KMS-11 (cell line): Measurements from ENCODE around the gene OXCT2.

Experiments used
- H2AFZ ChIP-seq: fragments of 200-600 bp; sonication (generic); 2 replicates; pipeline ENCODE4 v1.6.1; 2016; ENCODE audit warnings: antibody characterized with exemption, mixed run types, low read depth
- H3K27ac ChIP-seq: fragments of 200-600 bp; sonication (generic); 2 replicates; pipeline ENCODE4 v1.6.1; 2016; ENCODE audit warnings: mild to moderate bottlenecking, mixed run types
- H3K27me3 ChIP-seq: fragments of 200-600 bp; sonication (generic); 2 replicates; pipeline ENCODE4 v1.6.1; 2017; ENCODE audit warnings: mild to moderate bottlenecking, low read depth, mixed run types, moderate library complexity; ENCODE audit not compliant: insufficient read depth
- H3K36me3 ChIP-seq: fragments of 200-600 bp; sonication (generic); 2 replicates; pipeline ENCODE4 v1.6.1; 2017; ENCODE audit warnings: mild to moderate bottlenecking, mixed run types; ENCODE audit not compliant: insufficient read depth
- H3K4me1 ChIP-seq: fragments of 200-600 bp; sonication (generic); 2 replicates; pipeline ENCODE4 v1.6.1; 2016; ENCODE audit warnings: mild to moderate bottlenecking, low read depth, mixed run types; ENCODE audit not compliant: poor library complexity, severe bottlenecking
- H3K4me2 ChIP-seq: fragments of 200-600 bp; sonication (generic); 2 replicates; pipeline ENCODE4 v1.7.0; 2016; ENCODE audit warnings: mild to moderate bottlenecking, mixed run types
- H3K4me3 ChIP-seq: fragments of 200-600 bp; sonication (generic); IDR thresholded peaks from 2 replicates; pipeline ENCODE4 v1.6.1; 2017; ENCODE audit warnings: low read depth, low read length, mixed read lengths; ENCODE audit not compliant: insufficient read depth
- H3K79me2 ChIP-seq: fragments of 200-600 bp; sonication (generic); 2 replicates; pipeline ENCODE4 v1.6.1; 2016; ENCODE audit warnings: low read depth, mixed run types; ENCODE audit not compliant: insufficient read depth
- H3K9ac ChIP-seq: fragments of 200-600 bp; sonication (generic); 2 replicates; pipeline ENCODE4 v1.6.1; 2016; ENCODE audit warnings: mild to moderate bottlenecking, mixed run types
- H4K20me1 ChIP-seq: fragments of 200-600 bp; sonication (generic); 2 replicates; pipeline ENCODE4 v1.6.1; 2016; ENCODE audit warnings: mild to moderate bottlenecking, mixed run types; ENCODE audit not compliant: insufficient read depth
- CTCF ChIP-seq: fragments of 200-600 bp; sonication (generic); conservative IDR thresholded peaks from 2 replicates; pipeline ENCODE4 v1.6.1; 2017; ENCODE audit warnings: low read depth, mild to moderate bottlenecking, antibody characterized with exemption, low read length, moderate library complexity, mixed read lengths

Gene OXCT2

GRCh38 chr1:39738622-39739366, 32.4 kb downstream of the OXCT2 start, which contains the start of gene PPIE:
Gene PPIE, plus strand, starts transcription at chr1:39738882. Its CDS starts 19 bp downstream, at chr1:39738901.
- peaks cover 16% of the 10 kb centered on the region for H3K79me2 ChIP-seq
- peak within 1 kb of the TSS; percentile 74; the same call in 1 of the 2 replicates for H3K9ac ChIP-seq
- H3K27me3 ChIP-seq, result no peaks in the 10 kb centered on the region
- peak within 1 kb of the TSS; percentile 97 for H3K4me2 ChIP-seq
- H2AFZ ChIP-seq, result peak within 1 kb of the TSS; percentile 72
- no peak for TF ChIP-seq CTCF
- peaks cover 65% of the 10 kb centered on the region for H3K4me1 ChIP-seq
- no peaks in the 10 kb centered on the region; the same call in 1 of the 2 replicates for H3K36me3 ChIP-seq
- H3K4me3 ChIP-seq, result peak within 1 kb of the TSS; percentile 71
- H4K20me1 ChIP-seq, result no peaks in the 10 kb centered on the region
- peak within 1 kb of the TSS; percentile 50 for H3K27ac ChIP-seq

DNA sequence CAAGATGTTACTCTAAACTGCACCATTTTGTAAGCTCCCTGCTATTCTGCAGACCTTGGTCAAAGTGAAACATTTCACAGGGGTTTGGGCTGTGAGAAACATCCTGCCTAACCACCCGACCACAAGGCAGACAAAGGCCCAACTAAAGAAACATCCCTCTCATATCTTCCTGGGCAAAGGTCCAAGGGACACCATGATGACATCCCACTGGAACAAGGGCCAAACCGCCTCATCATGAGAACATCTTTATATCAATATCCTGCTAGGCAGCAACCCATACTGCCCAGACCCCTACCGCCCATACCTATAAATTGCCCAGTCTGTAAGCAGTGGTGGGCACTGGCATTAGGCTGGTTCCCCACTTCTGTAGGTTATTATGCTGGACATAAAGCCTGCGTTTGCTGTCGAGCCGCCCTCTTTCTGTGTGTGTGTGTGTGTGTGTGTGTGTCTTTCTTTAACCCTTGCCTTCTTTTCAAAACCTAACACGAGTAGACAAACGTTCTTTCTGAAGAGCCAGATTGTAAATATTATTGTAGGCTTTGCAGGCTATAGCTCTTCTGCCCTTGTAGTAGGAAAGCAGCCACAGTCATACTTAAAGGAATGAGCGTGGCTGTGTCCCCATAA, 33.5 kb downstream of the OXCT2 start:
- no peak for TF ChIP-seq CTCF
- H3K27me3 ChIP-seq, result no peaks in the 10 kb centered on the region
- peaks cover 58% of the 10 kb centered on the region for H3K4me1 ChIP-seq
- H3K79me2 ChIP-seq, result peaks cover 16% of the 10 kb centered on the region
- H3K4me3 ChIP-seq, result no peak overlapping the region
- peak overlapping the region; percentile 0; the same call in 1 of the 2 replicates for H3K4me2 ChIP-seq
- no peak overlapping the region for H3K9ac ChIP-seq
- no peaks in the 10 kb centered on the region for H4K20me1 ChIP-seq
- H3K36me3 ChIP-seq, result no peaks in the 10 kb centered on the region; the same call in 1 of the 2 replicates
- H3K27ac ChIP-seq, result no peak overlapping the region
- peak overlapping the region; percentile 0; the same call in 1 of the 2 replicates for H2AFZ ChIP-seq

GRCh38 chr1:39735731-39736130, 35.4 kb downstream of the OXCT2 start:
- H4K20me1 ChIP-seq, result no peaks in the 10 kb centered on the region
- no peaks in the 10 kb centered on the region for H3K36me3 ChIP-seq
- H3K4me3 ChIP-seq, result no peak overlapping the region
- no peak overlapping the region for H3K4me2 ChIP-seq
- no peak for TF ChIP-seq CTCF
- no peak overlapping the region for H3K27ac ChIP-seq
- H3K4me1 ChIP-seq, result peaks cover 39% of the 10 kb centered on the region
- H3K9ac ChIP-seq, result no peak overlapping the region
- H3K27me3 ChIP-seq, result no peaks in the 10 kb centered on the region
- peaks cover 16% of the 10 kb centered on the region for H3K79me2 ChIP-seq
- no peak overlapping the region for H2AFZ ChIP-seq

DNA sequence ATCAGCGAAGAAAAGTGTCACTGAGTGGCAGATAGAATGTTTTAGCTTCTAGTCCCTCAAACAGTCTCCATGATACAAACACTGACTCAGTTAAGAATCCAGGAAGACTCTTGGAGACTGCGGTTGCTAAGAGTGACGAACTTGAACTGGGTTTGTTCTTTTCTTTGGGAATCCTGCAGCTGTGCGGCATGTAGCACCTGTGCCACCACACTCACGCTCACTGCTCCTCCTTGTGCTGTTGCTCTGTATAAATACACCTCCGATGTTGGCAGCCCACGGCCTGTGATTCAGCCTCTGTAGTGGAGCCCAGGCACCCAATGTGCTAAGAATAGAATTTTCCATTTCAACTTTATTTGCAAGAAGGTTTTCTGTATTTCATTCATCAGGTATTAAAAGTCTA, 38.0 kb downstream of the OXCT2 start:
- Histone ChIP-seq H3K4me2 (no peak overlapping the region), H3K36me3 (no peaks in the 10 kb centered on the region), H3K4me1 (peaks cover 23% of the 10 kb centered on the region), H2AFZ (no peak overlapping the region), H3K4me3 (no peak overlapping the region), H3K27me3 (no peaks in the 10 kb centered on the region), H3K9ac (no peak overlapping the region), H3K27ac (no peak overlapping the region), H4K20me1 (no peaks in the 10 kb centered on the region), H3K79me2 (no peaks in the 10 kb centered on the region)
- TF ChIP-seq CTCF, result no peak
